SK-N-SH treated with all-trans-retinoic acid at 6 μM for 48 hours (cell line): Measurements from ENCODE around the gene UBE2V1.

ENCODE experiments used
- ATAC-seq: fragments of 200-7000 bp; cut with Tn5 transposase; 3 replicates; pipeline ENCODE4 v1.9.1; 2020; ENCODE audit warnings: mild to moderate bottlenecking, moderate library complexity
- ARNTL ChIP-seq: fragments of 450-650 bp; formaldehyde crosslinking; IDR thresholded peaks from 2 replicates; pipeline ENCODE4 v1.5.0; 2020; ENCODE audit warnings: low read depth, mild to moderate bottlenecking, moderate library complexity, borderline replicate concordance
- BACH2 ChIP-seq: fragments of 250-450 bp; sonication (Bioruptor Pico); IDR thresholded peaks from 2 replicates; pipeline ENCODE4 v1.9.0; 2021; ENCODE audit warnings: mild to moderate bottlenecking, borderline replicate concordance
- CSDC2 ChIP-seq: fragments of 250-450 bp; sonication (Bioruptor Pico); IDR thresholded peaks from 2 replicates; pipeline ENCODE4 v1.5.0; 2020; ENCODE audit warnings: mild to moderate bottlenecking, moderate library complexity
- ESRRG ChIP-seq: fragments of 250-450 bp; sonication (Bioruptor Pico); IDR thresholded peaks from 2 replicates; pipeline ENCODE4 v1.6.1; 2021; ENCODE audit warnings: mild to moderate bottlenecking
- GLIS3 ChIP-seq: fragments of 250-450 bp; sonication (Bioruptor Pico); IDR thresholded peaks from 2 replicates; pipeline ENCODE4 v1.5.0; 2020; ENCODE audit warnings: mild to moderate bottlenecking, moderate library complexity
- ISL1 ChIP-seq: fragments of 250-450 bp; sonication (Bioruptor Pico); IDR thresholded peaks from 2 replicates; pipeline ENCODE4 v2.1.2; 2022; ENCODE audit warnings: mild to moderate bottlenecking, moderate library complexity
- OSR1 ChIP-seq: fragments of 250-450 bp; sonication (Bioruptor Pico); IDR thresholded peaks from 2 replicates; pipeline ENCODE4 v1.8.0; 2022; ENCODE audit warnings: moderate library complexity, mild to moderate bottlenecking, inconsistent platforms
- PATZ1 ChIP-seq: fragments of 250-450 bp; sonication (Bioruptor Pico); IDR thresholded peaks from 2 replicates; pipeline ENCODE4 v1.8.0; 2020; ENCODE audit warnings: mild to moderate bottlenecking, moderate library complexity, borderline replicate concordance
- POU6F1 ChIP-seq: fragments of 250-450 bp; sonication (Bioruptor Pico); IDR thresholded peaks from 2 replicates; pipeline ENCODE4 v1.8.0; 2021; ENCODE audit warnings: low read depth, mild to moderate bottlenecking, moderate library complexity, borderline replicate concordance
- PPARA ChIP-seq: fragments of 250-450 bp; sonication (Bioruptor Pico); IDR thresholded peaks from 2 replicates; pipeline ENCODE4 v1.5.0; 2020; ENCODE audit warnings: mild to moderate bottlenecking, borderline replicate concordance
- RARB ChIP-seq: fragments of 250-450 bp; sonication (Bioruptor Pico); IDR thresholded peaks from 2 replicates; pipeline ENCODE4 v1.8.0; 2021; ENCODE audit warnings: mild to moderate bottlenecking, moderate library complexity
- SNAI2 ChIP-seq: fragments of 250-450 bp; sonication (Bioruptor Pico); IDR thresholded peaks from 2 replicates; pipeline ENCODE4 v1.5.0; 2020; ENCODE audit warnings: mild to moderate bottlenecking, moderate library complexity
- TCF4 ChIP-seq: fragments of 250-450 bp; sonication (Bioruptor Pico); IDR thresholded peaks from 2 replicates; pipeline ENCODE4 v1.8.0; 2021; ENCODE audit warnings: mild to moderate bottlenecking, moderate library complexity, borderline replicate concordance
- TOX ChIP-seq: fragments of 250-450 bp; sonication (Bioruptor Pico); IDR thresholded peaks from 2 replicates; pipeline ENCODE4 v1.8.0; 2021; ENCODE audit warnings: mild to moderate bottlenecking, moderate library complexity, borderline replicate concordance
- ZC3H10 ChIP-seq: fragments of 250-450 bp; sonication (Bioruptor Pico); IDR thresholded peaks from 2 replicates; pipeline ENCODE4 v1.5.1; 2021; ENCODE audit warnings: mild to moderate bottlenecking, moderate library complexity
- ZFP3 ChIP-seq: fragments of 250-450 bp; sonication (Bioruptor Pico); IDR thresholded peaks from 2 replicates; pipeline ENCODE4 v1.5.0; 2020; ENCODE audit warnings: mild to moderate bottlenecking, moderate library complexity
- ZNF565 ChIP-seq: fragments of 450-650 bp; formaldehyde crosslinking; conservative IDR thresholded peaks from 2 replicates; pipeline ENCODE4 v1.5.0; 2020; ENCODE audit warnings: low read depth, mild to moderate bottlenecking, moderate library complexity
- ZNF70 ChIP-seq: fragments of 450-650 bp; formaldehyde crosslinking; IDR thresholded peaks from 2 replicates; pipeline ENCODE4 v1.5.0; 2020; ENCODE audit warnings: mild to moderate bottlenecking, moderate library complexity
- ZNF8 ChIP-seq: fragments of 450-650 bp; formaldehyde crosslinking; IDR thresholded peaks from 2 replicates; pipeline ENCODE4 v1.5.0; 2020; ENCODE audit warnings: mild to moderate bottlenecking, moderate library complexity
- TF ChIP-seq, protein P1 (sequence below): fragments of 250-450 bp; sonication (Bioruptor Pico); IDR thresholded peaks from 2 replicates; pipeline ENCODE4 v1.5.1; 2021; ENCODE audit warnings: mild to moderate bottlenecking, moderate library complexity
- TF ChIP-seq, protein P2 (sequence below): fragments of 250-450 bp; sonication (Bioruptor Pico); IDR thresholded peaks from 2 replicates; pipeline ENCODE4 v1.5.1; 2020; ENCODE audit warnings: low read depth, mild to moderate bottlenecking, moderate library complexity
- TF ChIP-seq, protein P3 (sequence below): fragments of 250-450 bp; sonication (Bioruptor Pico); IDR thresholded peaks from 2 replicates; pipeline ENCODE4 v1.5.0; 2020; ENCODE audit warnings: mild to moderate bottlenecking, moderate library complexity

The UBE2V1 gene

GRCh38 chr20:50101281-50101680 lies 11.7 kb downstream of the UBE2V1 start:
- TF ChIP-seq ZC3H10 (CRISPR knock-in tag) (no peak), BACH2 (CRISPR knock-in tag) (no peak), TCF4 (CRISPR knock-in tag) (no peak), ZNF8 (CRISPR knock-in tag) (no peak), TOX (CRISPR knock-in tag) (no peak), ARNTL (CRISPR knock-in tag) (no peak), ESRRG (CRISPR knock-in tag) (no peak), PPARA (no peak), GLIS3 (CRISPR knock-in tag) (no peak), RARB (CRISPR knock-in tag) (no peak), ISL1 (CRISPR knock-in tag) (no peak), ZNF70 (no peak)
- TF ChIP-seq, protein P1, sequence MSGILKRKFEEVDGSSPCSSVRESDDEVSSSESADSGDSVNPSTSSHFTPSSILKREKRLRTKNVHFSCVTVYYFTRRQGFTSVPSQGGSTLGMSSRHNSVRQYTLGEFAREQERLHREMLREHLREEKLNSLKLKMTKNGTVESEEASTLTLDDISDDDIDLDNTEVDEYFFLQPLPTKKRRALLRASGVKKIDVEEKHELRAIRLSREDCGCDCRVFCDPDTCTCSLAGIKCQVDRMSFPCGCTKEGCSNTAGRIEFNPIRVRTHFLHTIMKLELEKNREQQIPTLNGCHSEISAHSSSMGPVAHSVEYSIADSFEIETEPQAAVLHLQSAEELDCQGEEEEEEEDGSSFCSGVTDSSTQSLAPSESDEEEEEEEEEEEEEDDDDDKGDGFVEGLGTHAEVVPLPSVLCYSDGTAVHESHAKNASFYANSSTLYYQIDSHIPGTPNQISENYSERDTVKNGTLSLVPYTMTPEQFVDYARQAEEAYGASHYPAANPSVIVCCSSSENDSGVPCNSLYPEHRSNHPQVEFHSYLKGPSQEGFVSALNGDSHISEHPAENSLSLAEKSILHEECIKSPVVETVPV, result no peak
- TF ChIP-seq, protein P2, sequence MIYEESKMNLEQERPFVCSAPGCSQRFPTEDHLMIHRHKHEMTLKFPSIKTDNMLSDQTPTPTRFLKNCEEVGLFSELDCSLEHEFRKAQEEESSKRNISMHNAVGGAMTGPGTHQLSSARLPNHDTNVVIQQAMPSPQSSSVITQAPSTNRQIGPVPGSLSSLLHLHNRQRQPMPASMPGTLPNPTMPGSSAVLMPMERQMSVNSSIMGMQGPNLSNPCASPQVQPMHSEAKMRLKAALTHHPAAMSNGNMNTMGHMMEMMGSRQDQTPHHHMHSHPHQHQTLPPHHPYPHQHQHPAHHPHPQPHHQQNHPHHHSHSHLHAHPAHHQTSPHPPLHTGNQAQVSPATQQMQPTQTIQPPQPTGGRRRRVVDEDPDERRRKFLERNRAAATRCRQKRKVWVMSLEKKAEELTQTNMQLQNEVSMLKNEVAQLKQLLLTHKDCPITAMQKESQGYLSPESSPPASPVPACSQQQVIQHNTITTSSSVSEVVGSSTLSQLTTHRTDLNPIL, result no peak
- TF ChIP-seq, protein P3, sequence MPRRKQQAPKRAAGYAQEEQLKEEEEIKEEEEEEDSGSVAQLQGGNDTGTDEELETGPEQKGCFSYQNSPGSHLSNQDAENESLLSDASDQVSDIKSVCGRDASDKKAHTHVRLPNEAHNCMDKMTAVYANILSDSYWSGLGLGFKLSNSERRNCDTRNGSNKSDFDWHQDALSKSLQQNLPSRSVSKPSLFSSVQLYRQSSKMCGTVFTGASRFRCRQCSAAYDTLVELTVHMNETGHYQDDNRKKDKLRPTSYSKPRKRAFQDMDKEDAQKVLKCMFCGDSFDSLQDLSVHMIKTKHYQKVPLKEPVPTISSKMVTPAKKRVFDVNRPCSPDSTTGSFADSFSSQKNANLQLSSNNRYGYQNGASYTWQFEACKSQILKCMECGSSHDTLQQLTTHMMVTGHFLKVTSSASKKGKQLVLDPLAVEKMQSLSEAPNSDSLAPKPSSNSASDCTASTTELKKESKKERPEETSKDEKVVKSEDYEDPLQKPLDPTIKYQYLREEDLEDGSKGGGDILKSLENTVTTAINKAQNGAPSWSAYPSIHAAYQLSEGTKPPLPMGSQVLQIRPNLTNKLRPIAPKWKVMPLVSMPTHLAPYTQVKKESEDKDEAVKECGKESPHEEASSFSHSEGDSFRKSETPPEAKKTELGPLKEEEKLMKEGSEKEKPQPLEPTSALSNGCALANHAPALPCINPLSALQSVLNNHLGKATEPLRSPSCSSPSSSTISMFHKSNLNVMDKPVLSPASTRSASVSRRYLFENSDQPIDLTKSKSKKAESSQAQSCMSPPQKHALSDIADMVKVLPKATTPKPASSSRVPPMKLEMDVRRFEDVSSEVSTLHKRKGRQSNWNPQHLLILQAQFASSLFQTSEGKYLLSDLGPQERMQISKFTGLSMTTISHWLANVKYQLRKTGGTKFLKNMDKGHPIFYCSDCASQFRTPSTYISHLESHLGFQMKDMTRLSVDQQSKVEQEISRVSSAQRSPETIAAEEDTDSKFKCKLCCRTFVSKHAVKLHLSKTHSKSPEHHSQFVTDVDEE (CRISPR knock-in tag), result no peak
- ATAC-seq, result no peak

- no peak for TF ChIP-seq ESRRG (CRISPR knock-in tag)
- no peak for TF ChIP-seq ZNF565 (CRISPR knock-in tag)
- no peak for TF ChIP-seq TCF4 (CRISPR knock-in tag)
- TF ChIP-seq, protein P1, result no peak
- no peak for TF ChIP-seq SNAI2
- no peak for TF ChIP-seq PPARA
- TF ChIP-seq POU6F1, result no peak
- no peak for TF ChIP-seq TOX (CRISPR knock-in tag)
- no peak for TF ChIP-seq BACH2 (CRISPR knock-in tag)
- TF ChIP-seq ARNTL (CRISPR knock-in tag), result no peak
- no peak for TF ChIP-seq CSDC2 (CRISPR knock-in tag)
- no peak for TF ChIP-seq OSR1 (CRISPR knock-in tag)
- TF ChIP-seq ZNF70, result no peak
- no peak for TF ChIP-seq ZC3H10 (CRISPR knock-in tag)
- no peak for TF ChIP-seq PATZ1 (CRISPR knock-in tag)
- TF ChIP-seq GLIS3 (CRISPR knock-in tag), result no peak
- no peak for TF ChIP-seq ZFP3 (CRISPR knock-in tag)
- no peak for TF ChIP-seq ISL1 (CRISPR knock-in tag)
- no peak for TF ChIP-seq RARB (CRISPR knock-in tag)
- no peak for TF ChIP-seq ZNF8 (CRISPR knock-in tag)
- no peak for ATAC-seq
Observed at GRCh38 chr20:50100552-50100951, 12.4 kb downstream of the UBE2V1 start.
